ENCODE results near the gene EGR4.
"Not testable (repeated sequence)": the region's sequence is repeated elsewhere in the genome, so short reads cannot be mapped to it uniquely, and the experiment has no call there.

Gene EGR4

DNA sequence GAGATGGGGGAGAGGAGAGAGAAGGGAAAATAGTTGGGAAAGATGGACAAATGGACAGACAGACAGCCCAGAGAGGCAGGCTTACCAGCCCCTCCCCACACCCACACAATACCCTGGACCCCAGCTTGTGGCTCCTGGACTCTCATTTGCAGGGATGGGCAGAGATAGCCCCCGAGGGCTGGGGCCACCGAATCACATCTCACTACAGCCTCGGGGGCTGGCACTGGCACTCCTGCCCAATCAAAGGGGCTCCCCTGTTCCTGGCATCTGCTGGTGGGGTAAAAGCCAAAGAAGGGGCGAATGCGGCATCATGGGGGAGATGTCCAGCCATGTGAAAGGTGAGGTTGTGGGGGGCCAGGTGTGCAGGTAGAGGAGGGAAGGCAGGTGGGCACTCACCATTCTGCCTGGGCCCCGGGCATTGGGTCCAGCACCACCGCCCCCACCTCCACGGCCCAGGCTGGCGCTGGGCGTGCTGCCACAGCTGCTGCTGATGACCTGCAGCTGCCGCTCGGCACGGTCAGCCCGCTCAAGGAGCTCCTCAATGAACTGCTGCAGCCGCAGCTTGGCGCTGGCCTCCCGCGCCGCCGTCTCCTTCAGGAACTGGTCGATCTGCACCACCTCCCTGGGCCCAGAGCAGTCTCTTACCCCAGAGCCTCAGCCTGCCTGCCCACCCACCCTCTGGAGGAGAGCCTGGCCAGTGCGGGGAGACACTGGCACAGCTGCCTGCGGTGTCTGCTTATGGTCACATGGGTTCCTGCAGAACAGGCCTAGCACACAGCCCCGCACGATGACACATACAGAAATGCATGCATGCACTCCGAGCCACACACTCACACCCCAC lies 27.1 kb downstream of the EGR4 start:
- DNase-seq: no peak

DNA sequence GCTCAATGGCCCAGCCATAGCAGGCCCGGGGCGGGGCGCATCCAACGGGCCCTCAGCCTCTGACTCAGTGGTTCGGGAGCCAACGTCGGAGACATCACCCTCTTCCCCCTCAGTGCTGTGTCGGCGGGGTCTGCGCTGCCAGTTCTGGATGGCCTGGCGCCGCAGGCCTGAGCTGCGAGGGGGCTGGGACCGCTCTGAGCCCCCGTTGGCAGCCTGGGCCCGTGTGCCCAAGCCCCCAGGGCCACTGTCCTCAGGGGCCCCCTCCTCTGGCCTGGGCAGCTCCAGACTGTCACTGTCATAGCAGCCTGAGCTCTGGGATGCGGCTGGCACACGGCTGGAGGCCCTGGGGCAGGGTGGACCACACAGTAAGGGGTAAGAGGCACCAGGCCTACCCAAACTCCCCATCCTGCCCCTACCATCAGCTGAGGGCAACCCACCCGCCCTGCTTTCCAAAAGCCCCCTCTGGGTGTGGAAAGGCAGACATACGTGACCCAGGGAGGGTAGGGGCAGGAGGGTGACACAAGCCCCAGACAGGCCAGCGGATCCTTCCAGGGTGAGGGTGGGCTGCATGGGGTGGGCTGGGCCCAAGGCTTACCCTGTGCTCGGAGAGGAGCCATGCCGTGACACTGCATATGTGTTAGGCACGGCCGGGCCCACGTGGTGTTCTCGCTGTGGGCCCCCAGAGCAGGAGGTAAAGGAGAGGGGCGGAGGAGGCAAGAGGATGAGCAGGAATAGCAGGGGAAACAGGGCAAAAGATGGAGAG lies 27.9 kb downstream of the EGR4 start:
- in situ Hi-C loops (cut with MboI; ENCODE audit: low pct_unique_long_range_greater_than_20kb, low sequenced_read_pairs): no loop called here
- no peak for DNase-seq

More for the DNA sequence above, 27.1 kb downstream of the EGR4 start:
- in situ Hi-C loops (cut with MboI; ENCODE audit: low pct_unique_long_range_greater_than_20kb, low sequenced_read_pairs): no loop called here

- no peak for DNase-seq
- in situ Hi-C loops (cut with MboI; ENCODE audit: low pct_unique_long_range_greater_than_20kb, low sequenced_read_pairs): no loop called here
Observed at GRCh38 chr2:73264783-73265182, 28.6 kb downstream of the EGR4 start.

DNA sequence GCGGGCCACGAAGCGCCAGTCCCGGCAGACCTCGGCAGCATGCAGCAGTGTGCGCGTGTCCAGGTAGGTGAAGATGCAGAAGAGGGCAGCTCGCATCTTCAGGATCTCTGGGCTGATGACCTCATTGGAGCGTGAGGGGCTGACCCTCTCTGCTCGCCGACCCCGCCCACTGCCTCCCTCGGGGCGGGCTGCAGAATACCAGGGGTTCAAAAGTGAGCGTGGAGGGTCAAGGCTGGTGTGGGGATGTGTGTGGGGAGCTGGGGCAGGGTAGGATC lies 29.1 kb downstream of the EGR4 start:
- in situ Hi-C loops (cut with MboI; ENCODE audit: low pct_unique_long_range_greater_than_20kb, low sequenced_read_pairs): no loop called here

GRCh38 chr2:73263540-73264331 lies 29.6 kb downstream of the EGR4 start:
- in situ Hi-C loops (cut with MboI; ENCODE audit: low pct_unique_long_range_greater_than_20kb, low sequenced_read_pairs): no loop called here
- no peak for DNase-seq

More for the DNA sequence above, 29.1 kb downstream of the EGR4 start:
- DNase-seq: no peak

- DNase-seq; in situ Hi-C loops (cut with MboI; ENCODE audit: low pct_unique_long_range_greater_than_20kb, low sequenced_read_pairs): not testable (repeated sequence)
Observed at GRCh38 chr2:73262691-73263429, 30.5 kb downstream of the EGR4 start.

DNA sequence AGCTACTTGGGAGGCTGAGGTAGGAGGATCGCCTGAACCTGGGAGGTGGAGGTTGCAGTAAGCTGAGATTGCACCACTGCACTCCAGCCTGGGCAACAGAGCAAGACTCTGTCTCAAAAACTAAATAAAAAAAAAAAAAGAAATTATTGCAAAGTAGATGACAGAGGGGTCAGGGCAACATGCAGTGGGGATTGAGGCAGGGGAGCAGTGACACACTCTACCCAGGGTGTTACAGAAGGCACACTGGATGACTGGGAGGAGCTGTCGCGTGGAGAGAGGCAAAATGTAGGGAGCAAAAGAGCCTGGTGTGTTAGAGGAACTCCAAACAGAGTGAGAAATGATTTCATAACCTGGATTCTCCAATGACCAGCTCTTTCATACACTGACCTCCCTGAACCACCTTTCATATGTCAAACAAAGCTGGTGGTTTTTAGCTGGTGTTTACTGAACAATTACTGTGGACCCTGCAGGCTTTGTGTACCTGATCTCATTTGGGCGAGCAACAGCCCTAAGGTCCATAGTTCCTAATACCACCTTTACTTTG lies 31.2 kb downstream of the EGR4 start:
- no peak for DNase-seq
- in situ Hi-C loops (cut with MboI; ENCODE audit: low pct_unique_long_range_greater_than_20kb, low sequenced_read_pairs): no loop called here

- in situ Hi-C loops (cut with MboI; ENCODE audit: low pct_unique_long_range_greater_than_20kb, low sequenced_read_pairs): no loop called here
- peak; percentile 43 for DNase-seq
Observed at GRCh38 chr2:73260338-73260984, 32.9 kb downstream of the EGR4 start.

- in situ Hi-C loops (cut with MboI; ENCODE audit: low pct_unique_long_range_greater_than_20kb, low sequenced_read_pairs): no loop called here
- no peak for DNase-seq
Observed at GRCh38 chr2:73259704-73260337, 33.5 kb downstream of the EGR4 start.

GRCh38 chr2:73259276-73259675 lies 34.1 kb downstream of the EGR4 start:
- in situ Hi-C loops (cut with MboI; ENCODE audit: low pct_unique_long_range_greater_than_20kb, low sequenced_read_pairs): no loop called here
- no peak for DNase-seq

GRCh38 chr2:73258913-73259215 lies 34.5 kb downstream of the EGR4 start:
- in situ Hi-C loops (cut with MboI; ENCODE audit: low pct_unique_long_range_greater_than_20kb, low sequenced_read_pairs): no loop called here
- DNase-seq: no peak

DNA sequence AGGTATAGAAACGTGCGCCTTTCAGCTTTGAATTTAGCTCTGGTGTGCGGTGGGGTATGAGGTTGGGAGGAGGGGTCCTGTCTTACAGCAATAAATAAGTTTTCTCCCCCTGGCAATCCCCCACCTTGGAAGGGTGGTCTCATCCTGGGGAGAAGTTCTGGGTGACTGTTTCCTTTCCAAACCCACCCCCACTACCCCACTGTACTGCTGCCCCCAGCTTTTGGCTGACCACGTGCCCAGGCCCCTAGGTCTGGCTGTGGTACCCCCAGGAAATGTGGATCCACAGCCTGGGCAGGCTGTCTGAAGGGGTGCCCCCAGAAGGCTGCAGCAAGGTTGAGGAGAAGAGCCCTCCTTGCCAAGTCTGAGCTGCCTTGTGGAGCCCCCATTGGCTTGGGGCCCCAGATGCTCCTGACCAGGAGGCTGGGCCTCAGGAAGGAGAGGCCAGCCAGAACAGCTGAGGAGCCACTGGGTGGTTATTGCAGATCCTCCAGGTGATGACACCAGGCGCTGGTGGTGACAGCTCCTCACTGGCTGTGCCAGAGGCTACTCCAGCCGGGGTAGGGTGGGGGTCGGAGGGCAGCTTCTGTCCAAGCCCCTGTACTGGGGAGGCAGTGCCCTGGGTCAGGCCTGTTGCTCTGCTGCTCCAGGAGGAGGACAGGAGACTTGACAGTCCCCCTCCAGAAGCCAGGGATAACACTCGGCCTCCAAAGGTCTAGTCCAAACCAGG lies 35.0 kb downstream of the EGR4 start:
- no peak for DNase-seq
- in situ Hi-C loops (cut with MboI; ENCODE audit: low pct_unique_long_range_greater_than_20kb, low sequenced_read_pairs): no loop called here

DNA sequence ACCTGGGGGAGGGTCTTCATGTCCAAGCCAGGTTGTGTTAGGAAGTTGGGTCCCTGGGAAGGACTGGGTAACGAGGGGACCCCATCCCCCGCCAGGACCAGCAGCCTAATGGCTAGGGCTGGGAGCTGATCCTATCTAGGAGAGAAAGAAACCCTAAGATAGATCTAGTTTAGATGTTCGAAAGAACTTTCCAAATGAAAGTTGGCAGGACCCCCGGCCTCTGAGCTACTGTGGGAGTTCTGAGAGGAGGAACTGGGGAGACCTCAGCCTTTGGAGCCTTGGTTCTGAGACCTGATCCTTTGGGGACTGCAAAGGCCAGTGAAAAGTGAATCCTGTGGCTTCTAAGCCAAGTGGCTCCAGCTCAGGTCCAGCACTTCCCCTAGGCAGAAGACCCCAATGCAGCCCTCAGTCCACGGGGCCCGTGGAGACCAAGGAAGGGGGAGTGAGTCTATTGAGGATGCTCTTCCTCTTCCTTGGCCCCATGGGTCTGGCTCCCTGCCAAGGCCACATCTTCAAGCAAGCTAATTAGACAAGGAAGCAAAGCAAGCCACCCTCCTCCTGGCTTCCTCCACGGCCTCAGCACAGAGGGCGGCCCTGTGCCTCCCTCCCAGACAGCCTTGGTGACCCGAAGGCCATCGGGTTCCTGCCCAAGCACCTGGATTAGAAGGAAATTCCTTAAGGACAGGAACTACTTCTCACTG lies 35.8 kb downstream of the EGR4 start:
- in situ Hi-C loops (cut with MboI; ENCODE audit: low pct_unique_long_range_greater_than_20kb, low sequenced_read_pairs): no loop called here
- peak; percentile 51 for DNase-seq

DNA sequence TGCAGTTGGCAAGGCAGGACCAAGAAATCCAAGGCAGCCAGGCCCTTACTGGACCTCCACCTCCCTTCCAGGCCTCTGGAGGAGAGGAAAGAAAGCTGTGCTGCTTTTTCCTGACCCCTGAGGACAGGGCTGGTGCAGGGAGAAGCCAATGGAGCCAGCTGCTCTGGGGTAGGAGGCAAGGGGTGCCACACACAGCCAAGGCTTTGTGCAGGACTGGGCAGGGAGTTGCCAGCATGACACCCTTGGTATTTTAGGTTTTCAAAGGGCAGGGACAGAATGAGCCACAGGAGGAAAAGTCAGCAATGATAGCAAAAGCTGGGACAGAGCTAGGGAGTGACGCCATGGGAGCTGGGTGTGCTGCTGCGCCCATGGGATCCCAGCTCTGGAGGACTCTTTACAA lies 36.3 kb downstream of the EGR4 start:
- no peak for DNase-seq
- in situ Hi-C loops (cut with MboI; ENCODE audit: low pct_unique_long_range_greater_than_20kb, low sequenced_read_pairs): no loop called here

- DNase-seq: no peak
- in situ Hi-C loops (cut with MboI; ENCODE audit: low pct_unique_long_range_greater_than_20kb, low sequenced_read_pairs): no loop called here
Observed at GRCh38 chr2:73256618-73256922, 36.8 kb downstream of the EGR4 start.

DNA sequence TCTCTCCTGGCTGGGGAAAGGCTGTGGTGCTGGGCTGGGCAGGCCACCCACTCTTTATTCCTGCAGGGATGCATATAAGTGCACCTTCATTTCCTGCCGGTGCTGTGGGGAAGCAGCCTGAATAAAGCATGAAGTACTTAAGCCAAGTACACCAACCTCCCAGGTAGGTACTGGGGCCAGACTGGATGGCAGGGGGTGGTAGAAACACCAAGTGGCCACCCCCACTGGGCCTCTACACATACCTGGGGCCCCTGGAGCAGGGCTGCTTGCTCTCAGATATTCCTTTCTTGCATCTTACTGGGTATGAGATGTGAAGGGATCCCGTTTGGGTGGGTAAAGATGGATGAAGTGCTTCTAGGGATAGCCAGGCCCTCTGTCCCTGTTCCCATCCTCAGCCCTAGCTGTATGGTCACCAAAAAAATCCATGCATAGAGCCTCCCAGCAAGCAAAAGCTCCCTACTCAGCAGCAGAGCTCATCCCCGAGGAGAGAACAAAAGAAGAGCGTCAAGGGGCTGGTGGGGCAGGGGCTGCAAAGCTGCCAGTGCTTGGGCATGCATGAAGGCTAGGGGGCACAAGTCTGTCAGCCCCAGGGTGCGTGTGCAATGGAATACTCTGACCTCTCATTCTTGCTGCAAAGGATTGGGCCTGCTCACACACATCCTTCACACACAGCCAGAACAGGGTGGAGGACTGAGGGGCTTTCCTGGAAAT lies 37.3 kb downstream of the EGR4 start:
- in situ Hi-C loops (cut with MboI; ENCODE audit: low pct_unique_long_range_greater_than_20kb, low sequenced_read_pairs): no loop called here
- DNase-seq: no peak

Data from KBM-7 (cell line).